ENCODE measurements around the gene DPH5. TPM values are rescaled to one million over a fixed set of nuclear protein-coding genes. Genes with fewer than 3 reads are reported as not detected.

The DPH5 gene
- total RNA-seq, 2 experiments from 2014 or later, result 19.4 to 45.6 TPM

DNA sequence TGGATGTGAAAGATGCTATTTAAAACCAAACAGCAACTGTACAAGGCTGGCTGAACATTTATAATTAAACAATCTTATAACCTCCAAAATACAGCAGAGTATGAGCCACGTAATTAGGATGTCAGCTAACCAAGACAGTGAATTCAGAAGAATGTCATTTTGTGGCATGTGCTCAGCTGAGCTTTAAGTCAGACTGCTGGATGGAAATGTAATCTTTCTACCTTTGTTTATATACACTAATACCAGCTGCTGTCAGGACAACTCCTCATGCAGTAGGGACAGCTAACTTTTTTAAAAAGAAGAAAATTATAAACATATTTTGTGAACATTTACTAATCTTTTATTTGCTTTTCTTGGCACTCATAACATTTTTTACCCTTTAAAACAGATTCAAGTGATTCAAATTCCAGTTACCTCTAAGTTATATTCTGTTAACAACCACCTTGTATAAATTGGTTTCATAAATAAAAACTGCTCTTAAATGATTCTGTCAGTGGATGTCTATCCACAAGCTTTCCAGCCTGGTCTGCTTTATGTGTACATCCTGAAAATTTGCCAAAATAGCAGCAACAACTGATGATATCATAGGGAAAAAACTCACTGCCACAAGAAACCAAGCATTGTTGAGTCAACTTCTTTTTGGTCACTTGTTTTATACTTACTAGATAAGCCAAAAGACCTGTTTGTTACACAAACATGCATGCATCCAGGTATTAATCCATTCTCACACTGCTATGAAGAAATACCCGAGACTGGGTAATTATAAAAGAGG is 36.1 kb downstream of the DPH5 start:
- Histone ChIP-seq H3K36me3 (ENCODE audit: insufficient read depth, low read length) (peaks cover 64% of the 10 kb centered on the region), H3K4me2 (ENCODE audit: low read length) (no peak overlapping the region), H3K27ac (ENCODE audit: low read depth, low read length, poor library complexity, severe bottlenecking) (no peak overlapping the region), H3K79me2 (ENCODE audit: insufficient read depth, low read depth, low read length) (no peaks in the 10 kb centered on the region), H3K4me1 (ENCODE audit: insufficient read depth, low read length, poor library complexity, severe bottlenecking) (no peaks in the 10 kb centered on the region), H3K4me3 (ENCODE audit: low read depth, low read length, poor library complexity, severe bottlenecking) (no peak overlapping the region), H3K9me2 (ENCODE audit: insufficient read depth, low read length) (no peaks in the 10 kb centered on the region), H3K9me3 (ENCODE audit: low read length) (no peaks in the 10 kb centered on the region), H4K20me1 (ENCODE audit: insufficient read depth, low read length) (no peaks in the 10 kb centered on the region), H2AFZ (ENCODE audit: low read length) (no peak overlapping the region)
- BruUV-seq (replicated peaks), result no TSS peak
- intact Hi-C loops (cut with micrococcal nuclease; ENCODE audit: unreplicated experiment), result no loop called here
- POLR2A ChIA-PET, result interaction anchor here (0.6 to 1.4 kb wide), 6 partner anchors 14 to 382 kb away, joined by 3 read pairs; no protein-coding TSS in a partner anchor
- no peak for TF ChIP-seq EZH2phosphoT487 (IDR thresholded peaks at IDR 0.05; ENCODE audit: borderline replicate concordance, low read depth, low read length)
- TF ChIP-seq, protein P1, sequence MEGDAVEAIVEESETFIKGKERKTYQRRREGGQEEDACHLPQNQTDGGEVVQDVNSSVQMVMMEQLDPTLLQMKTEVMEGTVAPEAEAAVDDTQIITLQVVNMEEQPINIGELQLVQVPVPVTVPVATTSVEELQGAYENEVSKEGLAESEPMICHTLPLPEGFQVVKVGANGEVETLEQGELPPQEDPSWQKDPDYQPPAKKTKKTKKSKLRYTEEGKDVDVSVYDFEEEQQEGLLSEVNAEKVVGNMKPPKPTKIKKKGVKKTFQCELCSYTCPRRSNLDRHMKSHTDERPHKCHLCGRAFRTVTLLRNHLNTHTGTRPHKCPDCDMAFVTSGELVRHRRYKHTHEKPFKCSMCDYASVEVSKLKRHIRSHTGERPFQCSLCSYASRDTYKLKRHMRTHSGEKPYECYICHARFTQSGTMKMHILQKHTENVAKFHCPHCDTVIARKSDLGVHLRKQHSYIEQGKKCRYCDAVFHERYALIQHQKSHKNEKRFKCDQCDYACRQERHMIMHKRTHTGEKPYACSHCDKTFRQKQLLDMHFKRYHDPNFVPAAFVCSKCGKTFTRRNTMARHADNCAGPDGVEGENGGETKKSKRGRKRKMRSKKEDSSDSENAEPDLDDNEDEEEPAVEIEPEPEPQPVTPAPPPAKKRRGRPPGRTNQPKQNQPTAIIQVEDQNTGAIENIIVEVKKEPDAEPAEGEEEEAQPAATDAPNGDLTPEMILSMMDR (conservative IDR thresholded peaks at IDR 0.05; ENCODE audit: low read length), result no peak
- CTCF ChIA-PET (ENCODE audit: unreplicated experiment), result no interaction called here
- no peak for DNase-seq (ENCODE audit: low spot score)

DNA sequence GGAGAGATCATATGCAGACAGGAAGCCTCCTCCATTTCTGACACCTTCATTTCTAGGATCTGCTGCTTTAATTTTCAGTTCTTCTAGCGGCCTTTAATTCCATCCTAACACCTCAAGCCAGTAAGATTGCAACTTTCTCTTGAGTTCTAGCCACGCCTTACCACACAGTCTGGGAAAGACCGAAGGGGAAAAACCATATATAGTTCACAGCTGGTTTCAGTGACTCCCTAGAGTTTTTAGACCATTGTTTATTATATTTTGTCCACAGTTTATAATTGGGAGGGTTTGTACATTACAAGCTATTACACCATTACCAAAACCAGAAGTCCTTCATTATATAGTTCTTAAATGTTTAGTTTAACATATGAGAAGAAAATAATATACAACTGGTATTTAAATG is 37.5 kb downstream of the DPH5 start:
- H3K27ac ChIP-seq (ENCODE audit: low read depth, low read length, poor library complexity, severe bottlenecking), result no peak overlapping the region
- no peak for DNase-seq (ENCODE audit: low spot score)
- no peak for TF ChIP-seq EZH2phosphoT487 (IDR thresholded peaks at IDR 0.05; ENCODE audit: borderline replicate concordance, low read depth, low read length)
- TF ChIP-seq, protein P1 (conservative IDR thresholded peaks at IDR 0.05; ENCODE audit: low read length), result no peak
- no peaks in the 10 kb centered on the region for H3K79me2 ChIP-seq (ENCODE audit: insufficient read depth, low read depth, low read length)
- no peaks in the 10 kb centered on the region for H4K20me1 ChIP-seq (ENCODE audit: insufficient read depth, low read length)
- peaks cover 67% of the 10 kb centered on the region for H3K36me3 ChIP-seq (ENCODE audit: insufficient read depth, low read length)
- no peaks in the 10 kb centered on the region for H3K9me2 ChIP-seq (ENCODE audit: insufficient read depth, low read length)
- intact Hi-C loops (cut with micrococcal nuclease; ENCODE audit: unreplicated experiment), result no loop called here
- no peak overlapping the region for H3K4me3 ChIP-seq (ENCODE audit: low read depth, low read length, poor library complexity, severe bottlenecking)
- H3K4me1 ChIP-seq (ENCODE audit: insufficient read depth, low read length, poor library complexity, severe bottlenecking), result no peaks in the 10 kb centered on the region
- no TSS peak for BruUV-seq (replicated peaks)
- H3K9me3 ChIP-seq (ENCODE audit: low read length), result no peaks in the 10 kb centered on the region
- ChIA-PET POLR2A (interaction anchor here (0.7 kb wide), 2 partner anchors 10 to 28 kb away, joined by 3 read pairs; no protein-coding TSS in a partner anchor), CTCF (ENCODE audit: unreplicated experiment) (no interaction called here)
- H2AFZ ChIP-seq (ENCODE audit: low read length), result no peak overlapping the region
- H3K4me2 ChIP-seq (ENCODE audit: low read length), result no peak overlapping the region

- ChIA-PET CTCF (ENCODE audit: unreplicated experiment) (no interaction called here), POLR2A (interaction anchor here (0.7 kb wide), 2 partner anchors 15 to 1978 kb away, joined by 3 to 7 read pairs; no protein-coding TSS in a partner anchor)
- TF ChIP-seq, protein P1 (conservative IDR thresholded peaks at IDR 0.05; ENCODE audit: low read length), result no peak
- TF ChIP-seq EZH2phosphoT487 (IDR thresholded peaks at IDR 0.05; ENCODE audit: borderline replicate concordance, low read depth, low read length), result no peak
- Histone ChIP-seq H3K27ac (ENCODE audit: low read depth, low read length, poor library complexity, severe bottlenecking) (no peak overlapping the region), H3K9me3 (ENCODE audit: low read length) (no peaks in the 10 kb centered on the region), H3K4me3 (ENCODE audit: low read depth, low read length, poor library complexity, severe bottlenecking) (no peak overlapping the region), H3K4me2 (ENCODE audit: low read length) (no peak overlapping the region), H3K9me2 (ENCODE audit: insufficient read depth, low read length) (no peaks in the 10 kb centered on the region), H3K36me3 (ENCODE audit: insufficient read depth, low read length) (peaks cover 47% of the 10 kb centered on the region), H3K79me2 (ENCODE audit: insufficient read depth, low read depth, low read length) (no peaks in the 10 kb centered on the region), H3K4me1 (ENCODE audit: insufficient read depth, low read length, poor library complexity, severe bottlenecking) (no peaks in the 10 kb centered on the region), H4K20me1 (ENCODE audit: insufficient read depth, low read length) (no peaks in the 10 kb centered on the region), H2AFZ (ENCODE audit: low read length) (no peak overlapping the region)
- intact Hi-C loops (cut with micrococcal nuclease; ENCODE audit: unreplicated experiment), result no loop called here
- no peak for DNase-seq (ENCODE audit: low spot score)
- no TSS peak for BruUV-seq (replicated peaks)
These were observed 42.8 kb downstream of the DPH5 start for GRCh38 chr1:100982793-100983192.

All from OCI-LY7 (cell line).